NCI-H1105 treated with DMSO at 0.1 percent for 48 hours (cell line): Measurements from ENCODE around the gene GATB.

Experiments used
- DNase-seq: peaks from one replicate; lab custom pipeline; 2025; lab: John Stamatoyannopoulos, UW

GATB gene

DNA sequence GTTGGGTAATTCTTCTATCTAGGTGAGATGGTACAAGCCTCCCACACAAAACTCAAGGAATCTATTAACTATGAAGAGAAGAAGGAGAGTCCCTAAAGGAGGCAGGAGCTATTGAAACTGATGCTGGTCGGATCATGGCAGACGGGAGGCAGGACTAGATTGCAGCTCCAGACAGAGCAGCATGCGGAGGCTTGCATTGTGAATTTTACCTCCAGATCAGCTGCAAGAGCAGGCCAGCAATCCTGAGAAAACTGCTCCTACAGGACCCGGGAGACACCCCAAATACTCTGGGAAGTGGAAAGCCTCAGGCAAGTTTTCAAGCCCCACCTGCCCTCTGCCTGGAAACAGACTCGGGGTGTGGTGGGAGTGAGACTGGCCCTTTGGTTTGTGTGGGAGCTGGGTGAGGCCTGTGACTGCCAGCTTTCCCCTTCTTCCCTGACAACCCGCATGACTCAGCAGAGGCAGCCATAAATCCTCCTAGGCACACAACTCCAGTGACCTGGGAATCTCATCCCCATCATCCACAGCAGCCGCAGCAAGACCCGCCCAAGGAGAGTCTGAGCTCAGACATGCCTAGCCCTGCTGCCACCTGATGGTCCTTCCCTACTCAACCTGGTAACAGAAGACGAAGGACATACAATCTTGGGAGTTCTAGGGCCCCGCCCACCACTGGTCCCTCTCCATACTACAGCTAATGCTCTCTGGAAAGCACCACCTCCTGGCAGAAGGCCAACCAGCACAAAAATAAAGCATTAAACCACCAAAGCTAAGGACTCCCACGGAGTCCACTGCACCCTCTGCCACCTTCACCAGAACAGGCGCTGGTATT is 30.9 kb downstream of the GATB start:
- DNase-seq = no peak

DNA sequence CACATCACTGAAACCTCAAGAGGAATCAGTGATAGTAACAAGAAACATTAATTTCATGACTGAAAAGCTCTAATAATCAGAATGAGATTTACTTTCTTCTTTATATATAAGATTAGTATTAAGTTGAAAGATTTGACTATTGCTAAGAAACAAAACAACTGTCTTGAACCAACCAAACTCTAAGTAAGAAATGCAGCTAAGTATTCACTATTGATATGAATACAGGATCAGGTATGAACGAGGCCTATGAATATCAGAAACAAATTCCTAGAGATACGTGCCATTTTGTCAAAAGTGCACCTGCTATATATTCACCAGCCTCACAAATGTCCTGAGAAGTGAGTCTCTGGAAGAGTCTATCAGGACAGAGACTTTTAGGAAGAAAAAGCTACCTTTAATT is 32.1 kb downstream of the GATB start:
- DNase-seq = no peak

GRCh38 chr4:151728006-151728405 is 32.8 kb downstream of the GATB start:
- DNase-seq = no peak

DNA sequence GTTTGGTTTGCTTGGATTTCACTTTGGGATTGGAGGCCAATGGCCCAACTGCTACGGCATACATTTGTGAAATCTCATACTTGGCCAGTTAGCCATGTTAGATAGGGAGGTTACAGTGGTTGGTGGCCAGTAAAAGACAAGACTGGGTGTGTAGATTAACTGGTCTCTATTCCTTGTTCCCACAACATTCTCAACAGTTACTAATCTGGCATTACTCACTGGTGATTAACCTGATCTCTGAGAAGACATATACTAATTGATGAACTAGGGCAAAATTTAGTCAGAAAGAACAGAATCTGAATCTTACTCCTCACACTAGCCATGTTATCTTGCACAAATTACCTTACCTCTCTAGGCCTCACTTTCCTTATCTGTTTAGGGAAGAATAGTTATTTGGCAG is 33.4 kb downstream of the GATB start:
- DNase-seq = no peak

GRCh38 chr4:151725087-151725486 is 35.7 kb downstream of the GATB start:
- no peak for DNase-seq

- DNase-seq = no peak
Observed at GRCh38 chr4:151721916-151722315, 38.9 kb downstream of the GATB start.

GRCh38 chr4:151721466-151721865 is 39.3 kb downstream of the GATB start:
- no peak for DNase-seq

DNA sequence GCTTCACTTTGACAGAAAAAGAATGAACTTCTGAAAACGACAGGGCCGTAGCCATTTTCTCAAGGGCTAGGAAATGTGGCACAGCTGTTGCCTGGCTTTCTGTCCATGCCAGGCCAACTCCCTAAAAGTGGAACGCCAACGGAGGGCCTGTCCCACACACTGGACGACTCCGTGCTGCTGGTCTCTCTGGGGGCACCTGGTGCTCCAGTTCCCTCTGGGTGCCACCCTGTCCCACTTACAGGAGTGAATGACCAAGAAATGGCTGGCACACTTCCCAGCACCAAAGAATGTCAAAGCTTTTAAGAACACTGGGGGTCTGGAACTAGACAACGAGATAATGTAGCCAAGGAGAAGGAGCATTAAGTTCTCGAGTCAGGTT is 40.9 kb downstream of the GATB start:
- no peak for DNase-seq

DNA sequence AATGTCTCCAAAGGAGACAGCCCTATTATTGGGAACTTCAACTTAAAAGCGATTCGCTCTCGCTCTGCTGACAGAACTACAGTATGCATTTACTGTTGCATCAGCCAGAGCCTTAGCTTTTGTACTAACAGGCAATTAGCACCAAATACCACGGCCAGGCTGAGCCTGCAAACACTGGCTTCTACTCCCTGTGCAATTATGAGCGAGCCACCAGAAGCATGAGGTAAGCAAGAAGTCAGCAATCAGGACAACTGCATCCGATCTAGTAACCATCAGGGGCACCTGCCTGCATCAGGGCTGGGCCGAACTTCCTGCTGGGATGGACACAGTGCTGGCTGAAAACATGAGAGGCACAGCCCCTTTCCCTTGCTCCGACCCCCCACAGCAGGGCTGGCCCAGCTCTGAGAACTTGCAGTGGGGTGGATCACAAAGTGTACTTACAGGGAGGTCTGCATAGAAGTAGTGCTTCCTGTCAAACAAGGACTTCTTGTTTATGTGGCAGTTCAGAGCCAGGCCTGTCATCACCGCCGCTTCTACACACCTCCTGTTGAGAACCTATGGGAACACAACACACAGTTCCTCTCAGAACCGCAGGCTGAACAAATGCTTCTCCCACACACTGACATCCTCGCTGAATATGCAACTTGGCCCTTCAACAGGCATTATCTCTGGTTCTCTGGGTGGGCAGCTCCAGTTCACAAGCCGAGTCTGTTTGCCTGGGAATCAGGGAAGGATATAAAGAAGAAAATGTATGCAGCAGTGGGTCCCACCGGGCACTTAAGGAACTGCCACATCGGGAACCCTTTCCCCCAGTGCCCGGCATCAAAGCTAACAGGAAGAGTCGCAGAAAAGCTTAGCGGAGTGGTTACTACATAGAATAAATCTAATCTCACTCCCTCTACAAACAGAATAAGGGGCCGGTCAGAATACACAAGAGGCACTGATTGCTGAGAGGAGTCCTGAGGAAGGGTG is 41.5 kb downstream of the GATB start:
- DNase-seq = no peak

GRCh38 chr4:151717909-151718628 is 42.7 kb downstream of the GATB start:
- no peak for DNase-seq

GRCh38 chr4:151717314-151717713 is 43.5 kb downstream of the GATB start:
- no peak for DNase-seq

GRCh38 chr4:151716324-151716723 is 44.5 kb downstream of the GATB start:
- no peak for DNase-seq

GRCh38 chr4:151715881-151716280 is 44.9 kb downstream of the GATB start:
- DNase-seq = no peak

GRCh38 chr4:151712777-151713176 is 48.0 kb downstream of the GATB start:
- DNase-seq = no peak

GRCh38 chr4:151711646-151712045 is 49.2 kb downstream of the GATB start:
- DNase-seq = no peak

DNA sequence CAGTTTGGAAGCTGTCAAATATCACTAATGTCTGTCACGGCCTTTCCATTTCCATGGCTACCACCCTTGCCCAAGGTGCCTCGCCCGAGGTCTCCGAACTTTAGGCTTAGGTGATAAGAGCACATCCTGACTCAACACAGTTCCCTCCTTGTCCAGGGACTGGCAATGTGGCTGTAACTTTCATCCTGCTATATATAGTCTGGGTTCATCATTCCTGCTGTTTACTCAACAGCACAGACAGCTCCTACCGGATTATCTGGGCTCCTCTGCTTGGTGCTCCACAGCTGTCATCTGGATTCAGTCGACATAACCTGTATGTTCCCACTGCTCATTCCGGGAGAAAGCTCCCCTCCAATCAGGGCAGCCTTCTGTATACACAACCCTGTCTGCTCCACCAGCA is 51.2 kb downstream of the GATB start:
- DNase-seq = no peak

DNA sequence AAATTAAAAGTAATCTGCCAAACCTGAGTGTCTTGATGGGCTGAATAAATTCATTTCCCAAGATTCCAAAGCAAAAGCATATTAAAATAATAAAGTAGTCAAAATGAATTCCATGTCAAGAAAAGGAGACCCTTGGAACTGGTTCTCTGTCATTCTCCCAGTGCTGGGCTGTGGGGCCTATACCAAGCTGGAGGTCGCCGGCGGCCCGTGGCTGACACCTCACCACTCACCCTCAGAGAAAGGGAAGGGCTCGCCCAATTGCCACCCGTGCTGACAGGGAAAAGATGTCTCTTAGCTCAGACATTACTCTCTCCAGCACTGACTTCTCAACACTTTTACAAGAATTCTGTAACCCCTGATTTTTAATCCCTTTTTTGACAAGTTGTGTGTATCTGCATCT is 51.7 kb downstream of the GATB start:
- no peak for DNase-seq

DNA sequence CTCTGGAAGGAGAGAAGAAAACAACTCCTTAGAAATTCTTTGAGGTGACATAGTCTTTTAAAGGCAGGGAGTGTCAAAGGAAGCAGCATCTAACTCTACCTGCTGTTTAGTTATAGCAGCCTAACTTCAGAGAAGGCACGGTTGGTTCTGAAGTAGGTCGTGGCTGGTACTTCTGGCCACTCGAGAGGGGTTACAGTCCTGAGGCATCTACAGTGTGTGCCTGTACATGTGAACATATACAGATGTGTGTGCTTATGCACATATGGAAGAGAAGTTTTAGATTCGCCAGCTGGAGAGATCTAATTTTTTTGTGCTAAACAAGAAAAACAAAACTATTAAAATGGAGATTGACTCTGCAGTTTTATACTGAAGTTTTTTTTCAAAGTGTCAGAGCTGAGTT is 52.7 kb downstream of the GATB start:
- DNase-seq = no peak

DNA sequence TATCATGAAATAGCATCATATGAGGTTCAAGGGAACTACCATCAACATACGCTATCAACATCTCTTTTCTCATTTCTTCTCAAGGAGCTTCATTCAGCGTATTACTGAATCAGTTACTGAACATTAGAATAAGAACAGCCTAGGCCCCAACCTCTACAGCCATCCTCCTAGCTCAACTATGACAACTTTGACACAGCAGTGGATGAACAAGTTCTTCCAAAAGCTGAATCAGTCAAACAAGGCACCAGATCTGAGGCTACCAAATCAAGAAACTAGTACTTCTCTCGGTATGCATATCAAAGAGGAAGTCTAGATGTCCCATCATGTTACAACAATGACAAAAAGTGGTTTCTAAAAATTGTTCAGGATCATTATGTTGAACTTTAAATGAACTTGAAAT is 57.4 kb downstream of the GATB start:
- DNase-seq = no peak

GRCh38 chr4:151702256-151702655 is 58.6 kb downstream of the GATB start:
- DNase-seq = no peak

DNA sequence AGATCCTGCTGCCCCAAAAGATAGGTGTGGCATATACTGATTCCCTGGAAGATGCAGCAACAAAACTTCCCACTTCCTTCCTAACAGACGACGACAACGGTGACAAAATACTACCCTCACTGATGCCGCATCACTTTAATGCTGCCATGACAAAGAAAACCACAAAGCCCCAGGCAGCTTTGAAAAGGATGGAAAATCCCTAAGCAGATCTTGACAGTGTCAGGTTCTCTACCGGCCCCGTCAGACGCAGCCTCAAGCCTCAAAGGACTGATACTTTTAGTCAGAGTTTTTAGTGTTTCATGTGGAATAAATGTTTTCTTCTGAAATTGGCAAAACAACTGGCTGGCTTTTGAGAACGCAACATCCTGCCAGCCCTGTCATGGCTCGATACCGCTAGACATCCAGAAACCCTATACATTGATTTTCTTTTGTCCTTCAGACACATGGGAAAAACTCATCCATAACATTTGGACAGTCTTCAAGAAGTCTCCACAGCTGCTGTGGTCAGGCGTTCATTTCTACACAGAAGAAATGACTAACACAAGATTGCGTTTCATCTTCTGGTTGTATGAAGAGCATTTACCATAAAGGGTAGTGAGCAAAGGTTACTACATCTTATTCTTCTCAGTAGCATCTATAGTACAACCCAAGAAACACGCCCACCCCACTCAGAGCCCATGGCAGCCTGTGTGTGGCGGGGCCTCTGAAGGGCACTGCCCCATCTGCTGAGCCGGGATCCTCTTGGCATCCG is 60.1 kb downstream of the GATB start:
- DNase-seq = no peak

DNA sequence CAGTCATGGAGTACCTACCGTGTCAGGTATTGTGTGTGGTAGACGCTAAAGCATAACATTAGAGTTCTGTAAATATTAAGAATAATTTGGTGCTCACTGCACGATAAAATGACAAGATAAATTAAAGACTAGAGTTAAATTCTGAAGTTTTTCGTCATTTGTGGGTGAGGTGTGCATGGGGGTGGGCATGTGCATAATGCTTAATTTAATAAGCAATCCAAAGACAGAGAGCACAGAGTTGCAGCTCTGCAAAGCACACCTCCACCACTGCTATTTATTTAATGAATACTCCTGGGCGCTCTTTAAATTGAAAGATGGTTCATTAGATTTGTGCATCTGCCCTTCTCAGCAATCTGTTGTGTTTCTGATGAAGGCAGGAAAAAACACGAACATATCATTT is 62.6 kb downstream of the GATB start:
- no peak for DNase-seq
